NCI-H1092 (cell line): Measurements from ENCODE around the gene CRYL1.

Experiments
- DNase-seq: peaks from one replicate; lab custom pipeline; 2025; lab: John Stamatoyannopoulos, UW

CRYL1 gene, protein sequence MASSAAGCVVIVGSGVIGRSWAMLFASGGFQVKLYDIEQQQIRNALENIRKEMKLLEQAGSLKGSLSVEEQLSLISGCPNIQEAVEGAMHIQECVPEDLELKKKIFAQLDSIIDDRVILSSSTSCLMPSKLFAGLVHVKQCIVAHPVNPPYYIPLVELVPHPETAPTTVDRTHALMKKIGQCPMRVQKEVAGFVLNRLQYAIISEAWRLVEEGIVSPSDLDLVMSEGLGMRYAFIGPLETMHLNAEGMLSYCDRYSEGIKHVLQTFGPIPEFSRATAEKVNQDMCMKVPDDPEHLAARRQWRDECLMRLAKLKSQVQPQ

GRCh38 chr13:20525601-20526544 is at the start of gene CRYL1:
Gene CRYL1, minus strand, starts transcription at chr13:20525857. Its CDS starts 63 bp downstream, at chr13:20525794.
- DNase-seq: peak; percentile 49

GRCh38 chr13:20573636-20574035 is 48.0 kb upstream of the CRYL1 start:
- no peak for DNase-seq

DNA sequence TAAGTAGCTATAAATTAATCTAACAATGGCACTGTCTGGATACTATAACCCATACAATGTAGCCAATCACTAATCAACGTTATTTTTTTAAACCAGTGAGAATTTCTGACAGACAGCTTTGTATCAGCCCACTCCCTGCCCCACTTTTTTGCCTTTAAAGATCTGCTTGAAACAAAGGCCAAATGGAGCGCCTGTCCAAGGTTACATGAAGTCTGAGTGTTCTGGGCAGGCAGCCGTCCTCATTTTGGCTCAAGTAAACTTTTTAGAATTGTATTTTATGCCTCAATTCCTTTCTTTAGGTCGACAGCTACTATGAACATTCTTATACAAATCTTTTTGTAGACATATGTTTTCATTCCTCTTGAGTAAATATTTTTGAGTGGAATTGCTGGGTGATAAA is 47.5 kb upstream of the CRYL1 start:
- DNase-seq: no peak

DNA sequence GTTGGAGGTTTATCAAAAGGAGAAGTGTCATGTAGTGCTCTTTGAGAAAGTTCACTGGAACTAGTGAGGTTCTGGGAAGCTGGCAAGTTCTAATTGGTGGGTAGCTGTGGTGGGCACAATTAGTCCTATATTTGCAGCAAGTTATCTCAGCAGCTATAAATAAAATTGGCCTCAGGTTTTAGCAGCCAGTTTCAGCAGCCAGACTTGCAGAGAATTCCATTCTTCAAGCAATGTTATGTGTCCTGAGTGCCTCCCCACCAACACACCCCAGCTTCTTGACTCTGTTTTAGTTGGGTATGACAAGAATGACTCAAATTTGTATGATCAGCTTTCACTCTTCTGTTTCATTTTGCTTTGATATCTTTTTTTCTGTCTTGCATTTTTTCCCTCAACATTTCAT is 46.0 kb upstream of the CRYL1 start:
- no peak for DNase-seq

GRCh38 chr13:20570517-20570916 is 44.9 kb upstream of the CRYL1 start:
- no peak for DNase-seq

GRCh38 chr13:20567881-20568528 is 42.3 kb upstream of the CRYL1 start:
- DNase-seq: no peak

GRCh38 chr13:20566898-20567874 is 41.5 kb upstream of the CRYL1 start, which contains the start of gene IFT88:
Gene IFT88, plus strand, starts transcription at chr13:20567157. Its CDS starts 7,229 bp downstream, at chr13:20574386.
- DNase-seq: peak; percentile 87

GRCh38 chr13:20566468-20566897 is 40.8 kb upstream of the CRYL1 start:
- DNase-seq: no peak

- DNase-seq: no peak
Observed at GRCh38 chr13:20565115-20565736, 39.6 kb upstream of the CRYL1 start.

DNA sequence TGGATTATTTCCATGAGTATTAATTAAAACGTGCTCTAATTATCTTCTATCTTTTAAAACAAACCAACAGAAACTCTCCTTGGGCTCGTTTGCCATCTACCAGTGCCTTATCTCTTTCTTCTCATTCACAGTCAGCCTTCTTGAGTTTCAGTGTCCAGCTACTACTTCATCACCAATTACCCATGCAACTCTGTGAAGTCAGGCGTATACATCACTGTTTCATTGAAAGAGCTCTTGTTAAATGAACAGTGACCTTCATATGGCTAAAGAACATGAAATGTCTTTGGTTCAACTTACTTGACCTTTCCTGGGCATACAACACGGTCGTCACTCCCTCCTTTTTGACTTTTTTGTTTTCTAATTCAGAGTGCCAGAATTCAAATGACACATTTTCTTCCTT is 36.1 kb upstream of the CRYL1 start:
- no peak for DNase-seq

- DNase-seq: no peak
Observed at GRCh38 chr13:20559659-20560356, 34.2 kb upstream of the CRYL1 start.

- DNase-seq: no peak
Observed at GRCh38 chr13:20558982-20559381, 33.3 kb upstream of the CRYL1 start.

DNA sequence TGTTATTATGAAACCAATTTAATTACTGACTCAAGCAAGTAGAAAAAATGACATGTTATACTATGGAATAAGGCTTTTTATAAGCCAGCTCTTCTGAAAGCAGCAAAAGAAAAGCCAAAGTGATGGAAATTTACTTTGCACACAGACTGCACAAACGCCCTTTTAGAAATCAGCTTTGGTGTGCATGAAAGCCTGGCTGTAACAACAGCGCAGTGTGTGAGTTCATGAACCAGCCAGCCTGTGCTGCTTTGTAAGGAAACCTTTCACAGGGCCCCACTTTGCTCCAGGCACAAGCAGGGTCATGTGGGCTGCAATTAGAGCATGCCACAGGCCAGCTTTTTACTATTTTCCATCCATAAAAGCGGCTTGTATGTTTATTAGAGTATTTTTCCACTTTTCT is 27.7 kb upstream of the CRYL1 start:
- DNase-seq: no peak

DNA sequence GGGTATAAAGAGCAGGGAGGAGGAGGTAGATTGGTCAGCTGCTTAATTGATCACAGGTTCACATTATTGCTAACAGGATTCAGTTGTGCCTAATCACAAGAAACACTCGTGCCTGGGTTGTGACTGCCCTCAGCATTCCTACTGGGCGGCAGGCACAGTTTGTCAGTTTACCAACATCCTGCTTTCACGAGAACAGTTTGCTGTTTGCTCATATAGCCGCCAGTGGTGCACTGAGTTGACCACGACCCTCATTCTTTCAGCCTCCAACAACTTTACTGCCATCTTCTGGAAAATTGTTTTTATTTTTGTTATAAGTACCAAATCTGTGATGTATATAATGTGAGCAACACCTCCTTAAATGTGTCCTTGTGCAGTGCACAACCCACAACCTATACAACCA is 25.1 kb upstream of the CRYL1 start:
- DNase-seq: no peak

- DNase-seq: no peak
Observed at GRCh38 chr13:20547479-20547908, 21.8 kb upstream of the CRYL1 start.

GRCh38 chr13:20546556-20546955 is 20.9 kb upstream of the CRYL1 start:
- DNase-seq: no peak

GRCh38 chr13:20544201-20544923 is 18.7 kb upstream of the CRYL1 start:
- DNase-seq: no peak

GRCh38 chr13:20536992-20537391 is 11.3 kb upstream of the CRYL1 start:
- no peak for DNase-seq

GRCh38 chr13:20534038-20534608 is 8.5 kb upstream of the CRYL1 start:
- no peak for DNase-seq
